Measurements from ENCODE around the gene SHH.
A peak's percentile ranks its signal among the peaks of the same experiment; 100 is the strongest.

Gene SHH

GRCh38 chr7:155811895-155812761, at the start of gene SHH:
Gene SHH (minus strand): TSS chr7:155812463. CDS start chr7:155812122, 341 bp downstream.
- DNase-seq: no peak

GRCh38 chr7:155861480-155861868, 49.2 kb upstream of the SHH start:
- DNase-seq: no peak

GRCh38 chr7:155860840-155861479, 48.7 kb upstream of the SHH start:
- DNase-seq: peak; percentile 30

GRCh38 chr7:155860461-155860839, 48.2 kb upstream of the SHH start:
- no peak for DNase-seq

GRCh38 chr7:155858521-155859061, 46.3 kb upstream of the SHH start:
- DNase-seq: peak; percentile 25

GRCh38 chr7:155857141-155857540, 44.9 kb upstream of the SHH start:
- no peak for DNase-seq

GRCh38 chr7:155856656-155857055, 44.4 kb upstream of the SHH start:
- DNase-seq: no peak

GRCh38 chr7:155852426-155853301, 40.4 kb upstream of the SHH start:
- DNase-seq: no peak

- DNase-seq: no peak
These were observed 39.6 kb upstream of the SHH start for GRCh38 chr7:155851892-155852291.

- DNase-seq: no peak
These were observed 38.8 kb upstream of the SHH start for GRCh38 chr7:155850766-155851678.

- no peak for DNase-seq
These were observed 37.8 kb upstream of the SHH start for GRCh38 chr7:155850001-155850436.

GRCh38 chr7:155848691-155849669, 36.7 kb upstream of the SHH start:
- no peak for DNase-seq

GRCh38 chr7:155847821-155848435, 35.7 kb upstream of the SHH start:
- no peak for DNase-seq

- DNase-seq: no peak
These were observed 34.7 kb upstream of the SHH start for GRCh38 chr7:155846936-155847335.

- DNase-seq: no peak
These were observed 33.9 kb upstream of the SHH start for GRCh38 chr7:155846156-155846555.

- DNase-seq: no peak
These were observed 33.0 kb upstream of the SHH start for GRCh38 chr7:155845226-155845625.

- DNase-seq: no peak
These were observed 32.3 kb upstream of the SHH start for GRCh38 chr7:155844526-155844925.

GRCh38 chr7:155844019-155844453, 31.8 kb upstream of the SHH start:
- DNase-seq: no peak

- DNase-seq: no peak
These were observed 31.3 kb upstream of the SHH start for GRCh38 chr7:155843426-155844018.

Data from GOT3 (cell line).